Gastrocnemius medialis (tissue), 4 donors: ENCODE results near the gene CABP5. TPM values are rescaled to one million over a fixed set of nuclear protein-coding genes. Genes with fewer than 3 reads are reported as not detected.
"Not testable (repeated sequence)": the region's sequence is repeated elsewhere in the genome, so short reads cannot be mapped to it uniquely, and the experiment has no call there.

Source experiments
- ATAC-seq, 2 donors: fragments of 150-250 bp; one replicate each; pipeline ENCODE4 v1.9.1; 2016
- DNase-seq, 2 donors: peaks; one replicate each; pipeline ENCODE4 v3.0.0-alpha.2; 2019
- H3K27ac ChIP-seq, 4 donors: fragments of 200-600 bp; sonication (generic); 1 replicate in 1 of 4; 2 replicates in 3 of 4; pipeline ENCODE4 v1.5.1; 2016 to 2018; ENCODE audit warnings: mild to moderate bottlenecking in 2 of 4, moderate library complexity in 1 of 4
- H3K27me3 ChIP-seq, 3 donors: fragments of 200-600 bp; sonication (generic) in 2 of 3; 1 replicate in 1 of 3; 2 replicates in 2 of 3; pipeline versions ENCODE4 v1.5.1 to v1.6.0; 2016 to 2019; ENCODE audit warnings: mild to moderate bottlenecking in 1 of 3, moderate library complexity in 1 of 3
- H3K36me3 ChIP-seq, 2 donors: fragments of 200-600 bp; sonication (generic) in 1 of 2; one replicate each; pipeline ENCODE4 v1.5.1; 2017 to 2018
- H3K4me1 ChIP-seq, 2 donors: fragments of 200-600 bp; sonication (generic) in 1 of 2; one replicate each; pipeline ENCODE4 v1.5.1; 2016 to 2017; ENCODE audit warnings: mild to moderate bottlenecking in 2 of 2
- H3K4me3 ChIP-seq, 4 donors: fragments of 200-600 bp; sonication (generic) in 3 of 4; 1 replicate in 1 of 4; 2 replicates in 3 of 4; pipeline ENCODE4 v1.5.1; 2016 to 2019; ENCODE audit warnings: mild to moderate bottlenecking in 2 of 4
- H3K9me3 ChIP-seq, 3 donors: fragments of 200-600 bp; sonication (generic) in 2 of 3; 1 replicate in 1 of 3; 2 replicates in 2 of 3; pipeline ENCODE4 v1.5.1; 2016 to 2019
- POLR2A ChIP-seq, 2 donors: fragments of 450-650 bp; IDR thresholded peaks; one replicate each; pipeline ENCODE4 v1.6.1; 2017; ENCODE audit warnings: antibody characterized with exemption in 2 of 2, mild to moderate bottlenecking in 2 of 2, moderate library complexity in 2 of 2
- in situ Hi-C, 4 donors: fragments of 200-750 bp; cut with MboI; loops; one replicate each; pipeline versions ENCODE4 v1.15.0 to v1.8.0; 2017; ENCODE audit warnings: low sequenced_read_pairs in 4 of 4
- intact Hi-C: fragments of 100-400 bp; cut with DNase I; formaldehyde crosslinking; loops from one replicate; pipeline ENCODE4 v1.15.1; 2023; ENCODE audit warnings: low total_unique reads
- total RNA-seq, 4 donors: library from RNA; depleted of rRNA; stranded (reverse); fragments of >200 nt; gene quantifications; one replicate each; pipeline versions ENCODE4 v1.1.0 to v1.2.3, GENCODE V29; 2016
- TF ChIP-seq, protein P1 (sequence below), 5 experiments: fragments of 450-650 bp in 3 of 5; fragments of 200-600 bp in 2 of 5; sonication (generic) in 2 of 5; IDR thresholded peaks in 4 of 5; conservative IDR thresholded peaks in 1 of 5; 1 replicate in 4 of 5; 2 replicates in 1 of 5; pipeline ENCODE4 v1.5.1; 2016 to 2019; ENCODE audit warnings: antibody characterized with exemption in 5 of 5, mild to moderate bottlenecking in 3 of 5, moderate library complexity in 3 of 5

Gene CABP5
- total RNA-seq, 4 donors from 2014 or later, result not detected

DNA sequence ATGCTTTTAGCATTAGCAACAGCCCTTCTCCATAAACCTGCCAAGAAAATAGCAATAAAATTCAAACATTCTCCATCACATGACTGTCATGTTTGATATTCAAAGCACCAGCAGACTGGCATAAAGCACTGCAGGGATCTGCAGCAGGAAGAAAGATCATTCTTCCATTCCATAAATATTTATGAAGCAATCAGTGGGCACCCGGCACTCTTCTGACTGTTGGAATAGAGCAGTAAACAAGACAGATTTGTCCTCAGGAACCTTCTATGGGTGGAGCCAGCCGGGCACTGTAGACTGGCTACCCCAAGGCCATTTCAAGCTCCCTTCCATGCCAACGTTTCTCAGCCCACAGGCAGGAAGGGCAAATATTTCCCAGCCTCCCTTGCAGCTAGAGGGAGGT is 41.2 kb upstream of the CABP5 start:
- Histone ChIP-seq H3K9me3 (no peaks in the 10 kb centered on the region), H3K4me1 (peaks cover 0 to 9% of the 10 kb centered on the region in 2 donors), H3K36me3 (peaks cover 0 to 27% of the 10 kb centered on the region in 2 donors), H3K27ac (peak overlapping the region in 1 of 4 donors; percentile 7), H3K27me3 (no peaks in the 10 kb centered on the region), H3K4me3 (no peak overlapping the region)
- in situ Hi-C loops (no loop called here), intact Hi-C loops (no loop called here)
- TF ChIP-seq POLR2A (IDR thresholded peaks at IDR 0.05), result no peak
- TF ChIP-seq, protein P1, sequence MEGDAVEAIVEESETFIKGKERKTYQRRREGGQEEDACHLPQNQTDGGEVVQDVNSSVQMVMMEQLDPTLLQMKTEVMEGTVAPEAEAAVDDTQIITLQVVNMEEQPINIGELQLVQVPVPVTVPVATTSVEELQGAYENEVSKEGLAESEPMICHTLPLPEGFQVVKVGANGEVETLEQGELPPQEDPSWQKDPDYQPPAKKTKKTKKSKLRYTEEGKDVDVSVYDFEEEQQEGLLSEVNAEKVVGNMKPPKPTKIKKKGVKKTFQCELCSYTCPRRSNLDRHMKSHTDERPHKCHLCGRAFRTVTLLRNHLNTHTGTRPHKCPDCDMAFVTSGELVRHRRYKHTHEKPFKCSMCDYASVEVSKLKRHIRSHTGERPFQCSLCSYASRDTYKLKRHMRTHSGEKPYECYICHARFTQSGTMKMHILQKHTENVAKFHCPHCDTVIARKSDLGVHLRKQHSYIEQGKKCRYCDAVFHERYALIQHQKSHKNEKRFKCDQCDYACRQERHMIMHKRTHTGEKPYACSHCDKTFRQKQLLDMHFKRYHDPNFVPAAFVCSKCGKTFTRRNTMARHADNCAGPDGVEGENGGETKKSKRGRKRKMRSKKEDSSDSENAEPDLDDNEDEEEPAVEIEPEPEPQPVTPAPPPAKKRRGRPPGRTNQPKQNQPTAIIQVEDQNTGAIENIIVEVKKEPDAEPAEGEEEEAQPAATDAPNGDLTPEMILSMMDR (IDR thresholded peaks at IDR 0.05 in 4 of 5, conservative IDR thresholded peaks at IDR 0.05 in 1 of 5), result no peak
- ATAC-seq (peak in 1 of 2 donors; percentile 19), DNase-seq (no peak)

DNA sequence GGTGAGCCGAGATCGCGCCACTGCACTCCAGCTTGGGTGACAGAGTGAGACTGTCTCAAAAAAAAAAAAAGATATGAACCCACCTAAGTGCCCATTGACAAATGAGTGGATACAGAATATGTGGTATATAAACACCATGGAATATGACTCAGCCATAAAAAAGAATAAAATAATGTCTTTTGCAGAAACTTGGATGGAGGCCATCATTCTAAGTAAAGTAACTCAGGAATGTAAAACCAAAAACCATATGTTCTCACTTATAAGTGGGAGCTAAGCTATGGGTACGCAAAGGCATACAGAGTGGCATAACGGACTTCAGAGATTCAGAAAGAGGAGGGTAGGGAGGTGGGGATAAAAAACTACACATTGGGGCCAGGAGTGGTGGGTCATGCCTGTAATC is 37.2 kb upstream of the CABP5 start:
- TF ChIP-seq, protein P1 (IDR thresholded peaks at IDR 0.05 in 4 of 5, conservative IDR thresholded peaks at IDR 0.05 in 1 of 5), result no peak
- TF ChIP-seq POLR2A (IDR thresholded peaks at IDR 0.05), result no peak
- DNase-seq, result no peak
- peaks cover 0 to 17% of the 10 kb centered on the region in 2 donors for H3K36me3 ChIP-seq

DNA sequence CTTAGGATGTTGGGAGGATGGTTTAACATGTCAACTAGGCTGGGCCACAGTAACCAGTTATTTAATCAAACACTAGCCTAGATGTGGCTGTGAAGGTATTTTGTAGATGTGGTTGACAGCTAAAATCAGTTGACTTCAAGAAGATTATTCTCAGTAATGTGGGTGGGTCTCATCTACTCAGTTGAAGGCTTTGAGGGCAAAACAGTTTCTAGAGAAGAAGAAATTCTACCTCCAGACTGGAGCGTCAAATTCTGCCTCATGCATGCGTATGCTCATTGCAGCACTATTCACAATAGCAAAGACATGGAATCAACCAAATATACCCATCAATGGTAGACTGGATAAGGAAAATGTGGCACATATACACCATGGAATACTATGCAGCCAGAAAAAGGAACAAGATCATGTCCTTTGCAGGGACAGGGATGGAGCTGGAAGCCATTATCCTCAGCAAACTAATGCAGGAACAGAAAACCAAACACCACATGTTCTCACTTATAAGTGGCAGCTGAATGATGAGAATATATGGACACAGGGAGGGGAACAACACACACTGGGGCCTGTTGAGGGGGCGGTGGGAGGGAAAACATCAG is 26.4 kb upstream of the CABP5 start:
- ATAC-seq, H3K4me3 ChIP-seq, intact Hi-C loops, DNase-seq, H3K4me1 ChIP-seq, H3K27me3 ChIP-seq, H3K9me3 ChIP-seq, H3K27ac ChIP-seq, in situ Hi-C loops: not testable (repeated sequence)
- H3K36me3 ChIP-seq, result peaks cover 0 to 61% of the 10 kb centered on the region in 2 donors

More for the DNA sequence above, 37.2 kb upstream of the CABP5 start:
- in situ Hi-C loops (no loop called here), intact Hi-C loops (no loop called here)
- Histone ChIP-seq H3K4me1 (peaks cover 0 to 9% of the 10 kb centered on the region in 2 donors), H3K27ac (no peak overlapping the region), H3K4me3 (no peak overlapping the region), H3K27me3 (no peaks in the 10 kb centered on the region), H3K9me3 (no peaks in the 10 kb centered on the region)
- no peak for ATAC-seq

DNA sequence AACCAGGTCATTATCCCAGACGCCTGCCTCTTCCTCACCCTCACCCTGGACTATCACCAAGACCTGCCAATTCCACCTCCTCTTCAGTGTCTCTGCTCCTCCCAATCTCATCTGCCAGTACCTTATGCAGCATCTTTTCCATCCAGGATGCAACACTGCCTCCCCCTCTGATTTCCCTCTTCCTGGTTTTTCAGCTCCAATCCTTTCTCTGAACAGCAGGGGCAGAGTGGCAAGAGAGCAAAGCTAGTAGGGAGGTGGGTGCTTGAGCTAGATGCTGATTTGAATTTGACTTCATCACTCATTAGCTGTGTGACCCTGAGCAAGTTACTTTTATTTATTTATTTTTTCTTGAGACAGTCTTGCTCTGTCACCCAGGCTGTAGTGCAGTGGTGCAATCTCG is 25.6 kb upstream of the CABP5 start:
- Histone ChIP-seq H3K27ac (no peak overlapping the region), H3K4me1 (no peaks in the 10 kb centered on the region), H3K27me3 (no peaks in the 10 kb centered on the region), H3K9me3 (no peaks in the 10 kb centered on the region), H3K4me3 (no peak overlapping the region), H3K36me3 (peaks cover 0 to 66% of the 10 kb centered on the region in 2 donors)
- intact Hi-C loops, result no loop called here
- in situ Hi-C loops, result no loop called here
- ATAC-seq (no peak), DNase-seq (no peak)
- TF ChIP-seq, protein P1 (IDR thresholded peaks at IDR 0.05 in 4 of 5, conservative IDR thresholded peaks at IDR 0.05 in 1 of 5), result no peak
- no peak for TF ChIP-seq POLR2A (IDR thresholded peaks at IDR 0.05)

DNA sequence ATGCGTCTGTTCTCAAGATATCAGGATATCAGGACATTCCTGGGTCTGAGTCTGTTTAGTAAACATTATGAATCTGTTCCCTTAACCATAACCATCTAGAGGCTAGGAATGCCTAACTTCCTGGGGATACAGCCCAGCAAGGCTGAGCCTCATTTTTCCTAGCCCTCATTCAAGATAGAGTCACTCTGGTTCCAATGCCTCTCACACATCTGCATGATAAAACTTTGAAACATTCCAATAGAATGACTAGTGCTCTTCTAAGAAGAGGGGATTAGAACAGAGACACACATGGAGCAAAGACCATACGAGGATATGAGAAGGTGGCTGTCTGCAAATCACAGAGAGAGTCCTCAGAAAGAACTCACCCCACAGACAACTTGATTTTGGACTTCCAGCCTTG is 20.6 kb upstream of the CABP5 start:
- Histone ChIP-seq H3K27me3 (no peaks in the 10 kb centered on the region), H3K9me3 (no peaks in the 10 kb centered on the region), H3K4me1 (no peaks in the 10 kb centered on the region), H3K36me3 (peaks cover 0 to 55% of the 10 kb centered on the region in 2 donors), H3K4me3 (no peak overlapping the region), H3K27ac (no peak overlapping the region)
- DNase-seq (no peak), ATAC-seq (no peak)
- in situ Hi-C loops, result no loop called here
- TF ChIP-seq, protein P1 (IDR thresholded peaks at IDR 0.05 in 4 of 5, conservative IDR thresholded peaks at IDR 0.05 in 1 of 5), result no peak
- no peak for TF ChIP-seq POLR2A (IDR thresholded peaks at IDR 0.05)
- intact Hi-C loops, result no loop called here
